Activated CD4-positive, alpha-beta T cell treated with anti-CD3 and anti-CD28 coated beads for 4 hours (primary cell): ENCODE results near the gene ATXN7L1.
A peak's percentile ranks its signal among the peaks of the same experiment; 100 is the strongest.

Experiments used
- DNase-seq, 2 donors: peaks; one replicate each; pipeline ENCODE4 v3.0.0-alpha.2; 2020

ATXN7L1 gene

GRCh38 chr7:105693576-105693975, 182.8 kb downstream of the ATXN7L1 start:
- DNase-seq, result no peak

DNA sequence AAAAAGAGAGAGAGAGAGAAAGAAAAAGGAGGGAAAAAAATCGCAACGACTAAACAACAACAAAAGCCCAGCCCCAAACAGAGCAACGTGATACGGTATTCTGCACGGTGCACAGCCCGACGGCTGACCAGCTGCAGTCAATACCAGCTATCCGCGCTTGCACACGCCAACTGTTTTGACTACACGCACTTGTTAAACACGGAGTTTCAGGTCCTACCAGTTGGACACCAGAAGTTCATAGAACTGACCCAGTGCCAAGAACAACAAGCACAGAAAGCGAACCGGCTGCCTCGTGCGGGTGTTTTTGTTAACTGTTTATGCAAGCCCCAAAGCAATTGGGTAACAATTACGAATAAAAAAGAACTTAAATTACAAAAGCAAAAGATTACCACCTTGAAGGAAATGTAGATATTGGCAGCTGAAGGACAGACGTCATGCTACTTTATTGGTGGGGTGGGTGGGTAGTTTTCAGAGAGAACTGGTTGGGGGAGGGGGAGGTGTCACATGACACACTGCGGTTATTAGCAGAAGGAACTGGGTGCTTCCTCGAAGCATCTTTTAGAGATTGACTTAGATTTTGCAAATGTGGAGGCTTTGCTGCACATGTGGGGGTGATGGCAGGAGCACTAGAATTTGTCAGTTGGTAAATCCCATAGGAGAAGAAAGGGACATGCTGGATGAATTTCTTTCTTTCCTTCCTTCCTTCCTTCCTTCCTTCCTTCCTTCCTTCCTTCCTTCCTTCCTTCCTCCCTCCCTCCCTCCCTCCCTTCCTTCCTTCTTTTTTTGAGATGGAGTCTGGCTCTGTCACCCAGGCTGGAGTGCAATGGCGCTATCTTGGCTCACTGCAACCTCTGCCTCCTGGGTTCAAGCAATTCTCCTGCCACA, 184.5 kb downstream of the ATXN7L1 start:
- peak; percentile 61 to 64 for DNase-seq

DNA sequence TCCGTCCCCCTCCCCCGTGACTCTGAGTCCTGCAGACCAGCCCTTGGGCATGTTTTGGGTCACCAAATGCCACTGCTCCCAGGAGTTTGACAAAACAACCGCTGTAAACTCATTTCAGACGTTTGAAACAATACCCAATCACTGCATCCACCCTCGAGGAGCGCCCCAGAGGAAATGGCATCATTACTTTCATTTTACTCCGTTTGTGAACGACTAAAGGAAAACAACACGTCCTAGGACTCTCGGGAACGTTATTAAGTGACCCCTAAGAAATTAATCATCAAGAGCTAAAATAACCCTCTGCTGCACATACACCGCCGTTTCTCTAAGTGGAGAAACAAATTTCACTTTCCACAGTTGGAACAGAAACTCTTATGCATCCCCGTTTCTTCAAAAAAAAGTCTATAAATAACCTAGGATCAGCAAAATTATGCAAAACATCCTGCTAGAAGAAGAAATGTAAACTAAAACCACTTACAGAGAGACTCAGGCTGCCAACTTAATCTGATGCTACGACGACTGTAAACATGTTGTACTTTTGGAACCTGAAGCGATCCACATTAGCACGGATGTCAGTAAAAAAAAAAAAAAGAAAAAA, 185.2 kb downstream of the ATXN7L1 start:
- peak; percentile 14 to 31 for DNase-seq

- no peak for DNase-seq
Measured at GRCh38 chr7:105690325-105690945, 186.0 kb downstream of the ATXN7L1 start.

- no peak for DNase-seq
Measured at GRCh38 chr7:105689067-105689819, 187.2 kb downstream of the ATXN7L1 start.

DNA sequence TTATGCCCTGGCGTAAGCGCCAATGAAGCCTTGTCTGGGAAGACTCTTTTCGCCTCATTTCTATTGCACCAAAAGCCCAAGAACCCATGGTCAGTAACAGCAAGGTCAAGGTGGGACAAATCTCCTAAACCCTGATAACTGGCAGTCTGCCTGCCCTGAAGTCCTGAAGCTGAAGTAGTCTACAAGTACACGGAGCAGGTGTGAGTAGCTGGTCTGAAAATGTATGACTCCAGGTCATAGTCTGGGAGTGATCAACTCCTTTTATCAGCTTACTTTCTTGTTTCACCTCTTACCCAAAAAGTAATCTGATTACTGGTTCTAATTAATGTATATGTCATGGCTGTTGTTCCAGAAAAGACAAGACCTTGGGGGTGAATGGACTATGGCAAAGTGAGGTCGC, 187.8 kb downstream of the ATXN7L1 start:
- DNase-seq, result no peak

DNA sequence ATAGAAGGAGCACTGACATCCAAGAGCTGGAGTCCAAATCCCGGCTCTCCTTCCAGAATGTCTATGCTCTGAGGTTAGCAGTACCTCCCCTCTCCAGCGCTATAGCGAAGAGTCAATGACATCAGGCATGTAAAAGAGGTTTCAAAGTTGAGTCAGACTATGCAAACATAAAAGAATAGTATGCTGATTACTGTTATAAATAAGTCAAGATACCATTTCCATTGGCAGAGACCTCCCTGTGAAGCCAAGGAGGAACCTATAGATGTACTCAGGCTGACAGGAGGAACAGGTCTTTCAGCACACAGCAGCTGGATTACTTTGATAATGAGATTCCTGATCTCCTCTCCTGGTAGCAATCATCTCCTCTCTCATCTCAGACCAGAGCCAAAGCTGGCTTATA, 191.2 kb downstream of the ATXN7L1 start:
- no peak for DNase-seq

GRCh38 chr7:105682341-105683060, 193.9 kb downstream of the ATXN7L1 start:
- DNase-seq, result no peak

- no peak for DNase-seq
Measured at GRCh38 chr7:105680505-105681187, 195.8 kb downstream of the ATXN7L1 start.

DNA sequence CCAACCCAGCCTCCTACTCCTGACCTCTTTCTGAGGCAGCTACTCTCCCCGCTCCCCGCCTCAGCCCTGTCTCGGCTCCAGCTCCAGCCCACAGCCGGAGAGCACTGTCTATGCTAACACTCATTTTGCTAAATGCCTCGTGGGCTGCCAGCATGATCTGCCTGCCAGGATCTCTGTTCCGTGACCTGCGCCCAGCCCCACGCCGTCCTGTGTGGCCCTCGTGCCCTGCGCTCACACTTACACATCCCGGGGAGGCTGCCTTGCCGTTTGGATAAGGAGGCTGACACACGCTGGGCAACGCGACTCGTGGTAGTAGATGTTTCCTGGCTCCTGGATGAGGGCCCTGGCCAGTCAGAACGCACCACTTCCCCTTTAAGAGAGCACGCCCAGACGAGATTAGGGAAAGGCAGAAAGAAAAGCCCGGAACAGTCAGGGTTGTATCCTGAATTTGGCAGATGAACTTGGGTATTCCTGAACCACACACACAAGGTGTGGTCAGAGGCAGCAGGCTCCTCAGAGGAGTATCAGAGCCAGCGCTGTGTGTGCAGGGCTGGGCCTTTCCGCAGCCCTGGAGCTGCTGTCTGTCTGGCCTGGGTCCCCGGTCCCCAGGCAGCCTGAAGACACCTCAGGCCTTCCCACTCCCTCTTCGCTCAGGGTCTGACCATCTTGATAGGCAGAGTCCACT, 197.4 kb downstream of the ATXN7L1 start:
- peak in 1 of 2 donors; percentile 6 for DNase-seq

- peak; percentile 35 to 46 for DNase-seq
Measured at GRCh38 chr7:105677817-105678573, 198.4 kb downstream of the ATXN7L1 start.

DNA sequence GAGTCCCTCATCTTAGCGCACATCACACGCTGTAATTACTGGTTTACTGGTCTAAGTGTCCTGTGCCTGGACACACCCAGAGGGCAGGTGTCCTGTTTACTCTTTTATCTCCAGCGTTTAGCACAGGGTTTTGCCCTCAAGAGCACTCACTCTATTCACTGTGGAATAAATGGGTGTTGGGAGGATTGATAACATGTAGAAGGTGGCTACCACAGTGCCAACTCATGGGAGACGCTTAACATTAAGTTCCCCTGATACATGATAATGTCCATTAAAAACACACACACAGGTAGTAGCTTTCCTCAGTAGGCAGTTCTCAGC, 199.0 kb downstream of the ATXN7L1 start:
- no peak for DNase-seq

- DNase-seq, result peak; percentile 53 to 55
Measured at GRCh38 chr7:105675934-105676371, 200.4 kb downstream of the ATXN7L1 start.

DNA sequence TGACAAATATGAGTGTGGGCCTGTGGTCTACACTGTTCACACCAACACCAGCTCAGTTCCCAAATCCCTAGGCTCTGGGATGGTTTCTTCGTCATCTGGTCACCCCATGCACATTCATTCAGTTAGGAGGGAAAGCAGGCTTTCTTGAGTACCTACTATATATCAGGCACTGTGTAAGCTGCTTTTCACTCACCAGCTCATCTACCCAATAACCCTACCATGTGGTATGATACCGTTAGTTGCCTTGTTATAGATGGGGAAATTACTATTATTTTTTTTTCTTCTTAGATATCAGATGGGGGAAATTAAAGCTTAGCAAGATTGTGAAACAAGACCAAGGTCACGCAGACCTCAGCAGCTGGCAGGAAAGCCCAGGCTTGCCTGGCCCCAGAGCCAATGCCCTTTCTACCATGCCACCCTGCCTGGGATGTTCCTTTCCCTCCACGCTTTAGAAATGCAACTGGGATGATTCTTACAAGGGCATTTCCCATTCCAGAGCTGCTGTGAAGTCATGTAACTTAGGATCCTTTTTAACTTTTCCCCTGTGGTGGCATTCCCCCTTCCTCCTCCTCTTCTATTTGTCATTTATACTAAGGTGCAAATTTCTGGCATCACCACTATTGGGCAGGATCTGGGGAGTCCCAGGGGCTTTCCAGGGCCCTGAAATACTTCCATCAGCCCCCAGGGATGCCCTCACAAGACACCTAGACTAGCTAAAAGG, 202.0 kb downstream of the ATXN7L1 start:
- DNase-seq, result no peak

GRCh38 chr7:105673367-105674084, 202.9 kb downstream of the ATXN7L1 start:
- DNase-seq, result no peak

GRCh38 chr7:105672801-105673200, 203.6 kb downstream of the ATXN7L1 start:
- no peak for DNase-seq

DNA sequence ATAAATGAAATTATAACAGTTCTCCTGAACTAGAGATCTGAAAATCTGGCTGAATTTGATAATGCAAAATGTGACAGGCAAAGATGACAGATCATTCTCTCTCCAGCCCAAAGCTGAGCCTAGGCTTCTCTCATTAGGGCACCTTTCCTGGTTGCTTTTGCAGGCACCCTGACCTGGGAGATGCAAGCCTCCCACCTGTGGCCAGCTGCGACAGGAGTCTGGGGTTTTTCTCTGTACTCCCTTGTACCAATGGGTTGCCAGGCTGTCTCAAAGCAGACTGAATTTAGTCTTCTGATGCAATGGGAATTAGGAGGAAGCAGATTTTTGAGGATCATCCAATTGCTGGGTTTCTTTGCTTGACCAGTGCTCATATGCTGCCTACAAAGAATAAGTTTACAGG, 210.1 kb downstream of the ATXN7L1 start:
- no peak for DNase-seq

GRCh38 chr7:105665684-105666083, 210.7 kb downstream of the ATXN7L1 start:
- no peak for DNase-seq
